Measurements from ENCODE around the gene RSF1.

DNA sequence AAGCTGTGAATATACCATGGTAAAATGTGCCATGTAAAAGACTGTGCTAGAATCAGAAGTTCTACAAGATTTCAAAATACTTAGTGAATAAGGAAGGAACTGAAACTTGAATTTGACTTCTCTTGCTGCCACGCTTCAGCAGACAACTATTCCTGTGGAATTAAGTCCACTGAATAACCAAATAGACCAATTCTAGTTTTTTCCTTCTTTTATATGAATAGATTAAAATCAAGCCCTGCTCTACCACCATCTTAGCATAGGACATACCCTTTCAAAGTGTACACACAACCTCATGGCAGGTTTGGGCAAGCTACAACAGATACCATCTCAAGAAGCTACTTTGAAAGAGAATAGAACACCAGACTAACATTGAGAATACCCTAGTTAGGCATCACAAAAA, 159.6 kb downstream of the RSF1 start:
- TF ChIP-seq, protein P1, sequence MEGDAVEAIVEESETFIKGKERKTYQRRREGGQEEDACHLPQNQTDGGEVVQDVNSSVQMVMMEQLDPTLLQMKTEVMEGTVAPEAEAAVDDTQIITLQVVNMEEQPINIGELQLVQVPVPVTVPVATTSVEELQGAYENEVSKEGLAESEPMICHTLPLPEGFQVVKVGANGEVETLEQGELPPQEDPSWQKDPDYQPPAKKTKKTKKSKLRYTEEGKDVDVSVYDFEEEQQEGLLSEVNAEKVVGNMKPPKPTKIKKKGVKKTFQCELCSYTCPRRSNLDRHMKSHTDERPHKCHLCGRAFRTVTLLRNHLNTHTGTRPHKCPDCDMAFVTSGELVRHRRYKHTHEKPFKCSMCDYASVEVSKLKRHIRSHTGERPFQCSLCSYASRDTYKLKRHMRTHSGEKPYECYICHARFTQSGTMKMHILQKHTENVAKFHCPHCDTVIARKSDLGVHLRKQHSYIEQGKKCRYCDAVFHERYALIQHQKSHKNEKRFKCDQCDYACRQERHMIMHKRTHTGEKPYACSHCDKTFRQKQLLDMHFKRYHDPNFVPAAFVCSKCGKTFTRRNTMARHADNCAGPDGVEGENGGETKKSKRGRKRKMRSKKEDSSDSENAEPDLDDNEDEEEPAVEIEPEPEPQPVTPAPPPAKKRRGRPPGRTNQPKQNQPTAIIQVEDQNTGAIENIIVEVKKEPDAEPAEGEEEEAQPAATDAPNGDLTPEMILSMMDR (IDR thresholded peaks at IDR 0.05): no peak
- TF ChIP-seq POLR2A (IDR thresholded peaks at IDR 0.05): no peak
- TF ChIP-seq EP300 (IDR thresholded peaks at IDR 0.05): no peak
